Upper lobe of left lung (tissue), 4 donors: ENCODE results near the gene MIB1.

Experiments used
- CTCF ChIP-seq, 6 experiments: fragments of 450-650 bp in 4 of 6; fragments of 200-600 bp in 2 of 6; sonication (generic) in 2 of 6; IDR thresholded peaks; one replicate each; pipeline ENCODE4 v1.5.1; 2016 to 2019; ENCODE audit warnings: antibody characterized with exemption in 6 of 6
- POLR2A ChIP-seq, 4 donors: fragments of 450-650 bp; IDR thresholded peaks; one replicate each; pipeline ENCODE4 v1.5.1; 2016 to 2017; ENCODE audit warnings: antibody characterized with exemption in 4 of 4, mild to moderate bottlenecking in 2 of 4
- POLR2AphosphoS5 ChIP-seq, 2 donors: sonication (generic); formaldehyde crosslinking; IDR thresholded peaks; one replicate each; pipeline ENCODE4 v1.5.1; 2017; ENCODE audit warnings: antibody characterized with exemption in 2 of 2

GRCh38 chr18:21727702-21728101 lies 12.9 kb upstream of the MIB1 start:
- TF ChIP-seq CTCF (IDR thresholded peaks at IDR 0.05) (no peak), POLR2AphosphoS5 (IDR thresholded peaks at IDR 0.05) (no peak), POLR2A (IDR thresholded peaks at IDR 0.05) (no peak)
